CD4-positive, alpha-beta T cell (primary cell): ENCODE data around the gene MAPK4. TPM values are rescaled to one million over a fixed set of nuclear protein-coding genes. Genes with fewer than 3 reads are reported as not detected.

Experiments
- ATAC-seq: fragments of 200-7000 bp; cut with Tn5 transposase; one replicate; pipeline ENCODE4 v1.10.0; 2022; ENCODE audit warnings: mild to moderate bottlenecking; ENCODE audit not compliant: poor library complexity
- CTCF ChIA-PET: fragments of 350-600 bp; sonication (Branson Sonifier 250); formaldehyde crosslinking; loops from one replicate; lab custom pipeline; 2021; ENCODE audit warnings: antibody characterized with exemption, inconsistent platforms; lab: Charles Lee
- POLR2A ChIA-PET: fragments of 350-600 bp; sonication (Branson Sonifier 250); formaldehyde crosslinking; loops from one replicate; lab custom pipeline; 2021; ENCODE audit warnings: antibody characterized with exemption, inconsistent platforms; lab: Charles Lee
- DNase-seq, 14 experiments: peaks; one replicate each; pipeline ENCODE4 v3.0.0-alpha.2; 2013 to 2020; ENCODE audit warnings: mixed read lengths in 2 of 14
- H3K27ac ChIP-seq, 2 donors: one replicate each; pipeline versions ENCODE4 v1.5.1 to v1.7.0; 2013; ENCODE audit warnings: low read length in 2 of 2, low read depth in 1 of 2, mild to moderate bottlenecking in 1 of 2
- H3K27me3 ChIP-seq, 2 experiments: 1 replicate in 1 of 2; 2 replicates in 1 of 2; pipeline versions ENCODE4 v1.6.1 to v1.7.0; 2013; ENCODE audit warnings: low read length in 2 of 2, control low read depth in 1 of 2, mild to moderate bottlenecking in 1 of 2, moderate library complexity in 1 of 2; ENCODE audit not compliant: insufficient read depth in 2 of 2, control insufficient read depth in 1 of 2
- H3K36me3 ChIP-seq: one replicate; pipeline ENCODE4 v1.6.1; 2013; ENCODE audit warnings: low read length, control low read depth; ENCODE audit not compliant: insufficient read depth
- H3K4me1 ChIP-seq: one replicate; pipeline ENCODE4 v1.6.1; 2013; ENCODE audit warnings: low read length, control low read depth; ENCODE audit not compliant: insufficient read depth
- H3K4me3 ChIP-seq: one replicate; pipeline ENCODE4 v1.5.1; 2013; ENCODE audit warnings: mild to moderate bottlenecking, low read length, moderate library complexity
- H3K9me3 ChIP-seq, 2 experiments: 1 replicate in 1 of 2; 2 replicates in 1 of 2; pipeline versions ENCODE4 v1.6.1 to v1.7.0; 2013; ENCODE audit warnings: low read length in 2 of 2, mild to moderate bottlenecking in 2 of 2, control low read depth in 1 of 2, moderate library complexity in 1 of 2; ENCODE audit not compliant: control insufficient read depth in 1 of 2, insufficient read depth in 1 of 2
- H3K27ac Mint-ChIP-seq: one replicate; pipeline ENCODE4 v1.8.0; 2020; ENCODE audit warnings: mixed read lengths
- H3K27me3 Mint-ChIP-seq: one replicate; pipeline ENCODE4 v1.8.0; 2021; ENCODE audit warnings: mixed read lengths
- H3K36me3 Mint-ChIP-seq: one replicate; pipeline ENCODE4 v1.8.0; 2021; ENCODE audit warnings: low read depth, mixed read lengths
- H3K4me1 Mint-ChIP-seq: one replicate; pipeline ENCODE4 v1.8.0; 2021; ENCODE audit warnings: low read depth, mixed read lengths
- H3K4me3 Mint-ChIP-seq: one replicate; pipeline ENCODE4 v1.8.0; 2020; ENCODE audit warnings: mild to moderate bottlenecking, mixed read lengths
- H3K9me3 Mint-ChIP-seq: one replicate; pipeline ENCODE4 v1.8.0; 2020; ENCODE audit warnings: mixed read lengths
- CTCF ChIP-seq: fragments of 200-600 bp; IDR thresholded peaks from one replicate; pipeline ENCODE4 v1.8.0; 2022; ENCODE audit warnings: antibody characterized with exemption, mild to moderate bottlenecking
- intact Hi-C, 2 experiments: fragments of 100-400 bp; cut with DNase I in 1 of 2; cut with micrococcal nuclease in 1 of 2; formaldehyde crosslinking; loops; one replicate each; pipeline versions ENCODE4 v1.15.1 to v1.9.0; 2023 to 2025; cut with DNase I, micrococcal nuclease
- total RNA-seq, 174 experiments: library from RNA in 2 of 174; stranded (reverse) in 2 of 174; gene quantifications; one replicate each; pipeline ENCODE4 v1.2.3 and lab custom pipeline; 2021 to 2026

Gene MAPK4
- total RNA-seq, 2 experiments from 2014 or later, result not detected

DNA sequence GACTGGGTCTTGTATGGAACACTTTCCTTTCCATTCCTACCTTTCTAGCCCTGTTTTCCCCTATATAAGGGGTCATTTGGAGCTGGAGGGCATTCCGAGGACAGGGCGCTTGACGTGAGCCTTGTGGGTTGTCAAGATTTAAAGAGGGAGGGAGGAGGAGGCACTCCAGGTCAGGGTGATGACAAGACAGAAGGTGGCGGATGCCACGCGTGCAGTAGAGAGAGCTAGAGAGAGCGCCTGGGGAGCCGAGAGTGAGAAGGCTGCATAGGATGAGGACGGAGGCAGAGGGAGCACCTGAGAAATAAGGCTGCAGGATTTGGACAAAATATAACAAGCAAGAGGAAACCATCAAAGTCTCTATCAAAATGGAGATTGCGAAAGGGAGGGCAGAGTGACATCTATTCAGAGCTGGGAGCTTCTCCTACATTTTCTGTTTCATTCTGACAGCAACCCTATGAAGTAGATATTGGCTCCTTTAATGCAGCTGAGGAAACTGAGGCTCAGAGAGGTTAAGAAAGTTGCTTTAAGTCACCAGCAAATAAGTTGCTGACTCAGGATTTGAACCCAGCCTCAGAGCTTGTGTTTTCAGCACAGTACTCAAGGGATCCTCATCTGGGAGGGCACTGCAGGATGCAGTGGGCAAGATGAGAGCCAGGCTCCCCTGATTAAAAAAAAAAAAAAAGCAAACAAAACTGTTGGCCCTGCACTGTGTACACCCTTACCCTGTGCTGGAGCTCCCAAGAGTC is 135.7 kb downstream of the MAPK4 start:
- Mint-ChIP-seq H3K4me1 (no peaks in the 10 kb centered on the region), H3K36me3 (no peaks in the 10 kb centered on the region), H3K27me3 (peaks cover 4% of the 10 kb centered on the region), H3K27ac (no peak overlapping the region), H3K4me3 (no peak overlapping the region), H3K9me3 (no peaks in the 10 kb centered on the region)
- Histone ChIP-seq H3K4me1 (no peaks in the 10 kb centered on the region), H3K4me3 (no peak overlapping the region), H3K36me3 (no peaks in the 10 kb centered on the region), H3K27me3 (no peaks in the 10 kb centered on the region), H3K27ac (no peak overlapping the region), H3K9me3 (no peaks in the 10 kb centered on the region)
- no peak for TF ChIP-seq CTCF
- DNase-seq (no peak), ATAC-seq (no peak)
- intact Hi-C loops, result no loop called here
- CTCF ChIA-PET, result no interaction called here
- POLR2A ChIA-PET, result no interaction called here

- Histone ChIP-seq H3K27me3 (peaks cover 0 to 3% of the 10 kb centered on the region in 2 experiments), H3K27ac (no peak overlapping the region), H3K4me1 (no peaks in the 10 kb centered on the region), H3K4me3 (no peak overlapping the region), H3K36me3 (no peaks in the 10 kb centered on the region), H3K9me3 (no peaks in the 10 kb centered on the region)
- ATAC-seq (no peak), DNase-seq (no peak)
- H3K27ac Mint-ChIP-seq, result no peak overlapping the region
- intact Hi-C loops, result no loop called here
- no peaks in the 10 kb centered on the region for H3K4me1 Mint-ChIP-seq
- TF ChIP-seq CTCF, result no peak
- ChIA-PET CTCF (no interaction called here), POLR2A (no interaction called here)
- H3K36me3 Mint-ChIP-seq, result no peaks in the 10 kb centered on the region
- peaks cover 11% of the 10 kb centered on the region for H3K27me3 Mint-ChIP-seq
- H3K9me3 Mint-ChIP-seq, result no peaks in the 10 kb centered on the region
- no peak overlapping the region for H3K4me3 Mint-ChIP-seq
Observed at GRCh38 chr18:50696436-50696835, 136.5 kb downstream of the MAPK4 start.

DNA sequence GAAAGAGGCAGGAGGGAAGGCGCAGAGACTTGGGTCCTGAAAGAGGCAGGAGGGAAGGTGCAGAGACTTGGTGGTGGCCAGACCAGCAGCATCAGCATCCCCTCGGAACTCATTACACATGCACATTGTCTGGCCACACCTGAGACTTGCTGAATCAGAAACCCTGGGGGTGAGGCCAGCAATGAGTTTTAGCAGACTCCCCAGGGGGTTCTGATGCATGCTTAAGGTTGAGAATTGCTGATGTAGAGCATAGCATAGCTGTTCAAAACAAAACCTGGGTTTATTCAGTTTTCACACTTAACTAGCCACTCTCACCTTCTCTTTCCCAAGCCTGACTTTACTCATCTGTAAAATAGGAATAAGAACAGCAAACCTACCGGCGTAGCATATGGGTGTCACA is 137.0 kb downstream of the MAPK4 start:
- CTCF ChIA-PET, result no interaction called here
- no peak for TF ChIP-seq CTCF
- H3K9me3 ChIP-seq, result no peaks in the 10 kb centered on the region

More for the DNA sequence above, 137.0 kb downstream of the MAPK4 start:
- no peaks in the 10 kb centered on the region for H3K36me3 ChIP-seq
- ATAC-seq (no peak), DNase-seq (no peak)
- H3K27me3 ChIP-seq, result peaks cover 0 to 3% of the 10 kb centered on the region in 2 experiments
- Mint-ChIP-seq H3K27ac (no peak overlapping the region), H3K4me1 (no peaks in the 10 kb centered on the region), H3K9me3 (no peaks in the 10 kb centered on the region), H3K27me3 (peaks cover 11% of the 10 kb centered on the region), H3K4me3 (no peak overlapping the region), H3K36me3 (no peaks in the 10 kb centered on the region)
- intact Hi-C loops, result no loop called here
- H3K4me1 ChIP-seq, result no peaks in the 10 kb centered on the region
- H3K27ac ChIP-seq, result no peak overlapping the region
- H3K4me3 ChIP-seq, result no peak overlapping the region
- POLR2A ChIA-PET, result no interaction called here
